Skeletal muscle satellite cell (primary cell): ENCODE data around the gene WLS. TPM values are rescaled to one million over a fixed set of nuclear protein-coding genes. Genes with fewer than 3 reads are reported as not detected.
"Not testable (repeated sequence)": the region's sequence is repeated elsewhere in the genome, so short reads cannot be mapped to it uniquely, and the experiment has no call there.

Source experiments
- H3K27me3 ChIP-seq: 2 replicates; pipeline ENCODE4 v1.7.0; 2013; ENCODE audit warnings: low read length; ENCODE audit not compliant: control insufficient read depth, insufficient read depth
- H3K36me3 ChIP-seq: 2 replicates; pipeline ENCODE4 v1.7.0; 2013; ENCODE audit warnings: mild to moderate bottlenecking, control low read depth, low read length; ENCODE audit not compliant: insufficient read depth
- H3K4me1 ChIP-seq: 2 replicates; pipeline ENCODE4 v1.7.0; 2013; ENCODE audit warnings: low read length; ENCODE audit not compliant: control insufficient read depth, insufficient read depth
- H3K4me2 ChIP-seq: 2 replicates; pipeline ENCODE4 v1.7.0; 2013; ENCODE audit warnings: mild to moderate bottlenecking, low read length
- H3K4me3 ChIP-seq: 2 replicates; pipeline ENCODE4 v1.7.0; 2013; ENCODE audit warnings: low read length
- H3K9ac ChIP-seq: 2 replicates; pipeline ENCODE4 v1.7.0; 2013; ENCODE audit warnings: mild to moderate bottlenecking, low read depth, low read length, moderate library complexity
- H3K9me3 ChIP-seq: replicated peaks from 2 replicates; pipeline ENCODE4 v1.7.0; 2013; ENCODE audit warnings: mild to moderate bottlenecking, control low read depth, low read length
- total RNA-seq: library from RNA; depleted of rRNA; stranded (reverse); fragments of >200 nt; gene quantifications from 2 replicates; pipeline ENCODE4 v1.2.3, GENCODE V29; 2012; rRNA removed

WLS gene
- total RNA-seq = 66.4 and 80.2 TPM in 2 replicates

DNA sequence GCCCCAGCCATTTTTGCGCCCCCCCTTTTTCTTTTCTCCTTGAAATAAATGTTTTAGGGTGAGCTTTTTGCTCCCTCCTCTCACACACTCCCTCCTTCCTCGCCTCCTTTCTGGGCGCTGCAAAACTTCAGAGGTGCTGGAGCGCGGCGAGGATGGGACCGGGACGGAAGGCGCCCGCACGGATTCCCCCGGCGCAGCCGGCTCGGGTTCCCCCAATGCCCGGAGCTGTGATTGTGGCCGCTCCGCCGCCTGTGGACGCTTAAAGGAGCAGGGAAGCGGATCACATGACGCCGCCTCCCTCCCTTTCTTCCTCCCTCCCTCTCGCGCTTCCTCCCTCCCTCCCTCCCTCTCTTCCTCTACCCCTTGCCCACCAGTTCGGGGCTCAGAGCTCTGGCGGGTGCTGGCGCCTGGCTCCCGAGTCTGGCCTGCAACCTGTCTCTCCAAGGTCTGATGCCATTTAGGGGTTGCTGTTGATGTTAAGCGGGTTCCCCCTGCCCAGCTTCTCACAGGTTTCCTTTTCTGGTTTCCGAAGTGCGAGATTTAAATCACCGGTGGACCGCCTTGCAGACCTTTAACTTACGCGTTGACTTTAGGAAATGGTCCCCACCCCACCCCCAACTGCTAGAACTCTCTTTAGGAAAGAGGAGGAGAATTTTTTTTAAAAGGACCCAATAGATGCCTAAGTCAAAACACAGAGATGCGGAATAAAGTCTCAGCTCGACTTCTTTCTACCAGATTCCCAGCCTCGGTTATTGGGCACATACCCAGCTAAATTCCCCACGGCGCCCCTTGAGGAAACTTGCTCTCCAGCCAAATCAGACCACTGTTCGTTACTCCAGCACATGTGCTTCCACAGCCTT, at the start of gene WLS:
Gene WLS (minus strand): TSS at position 235 of the 860 bp plus-strand sequence. CDS start 224 bp downstream, at position 11.
- Histone ChIP-seq H3K4me3 (peak within 1 kb of the TSS; percentile 79), H3K36me3 (no peaks in the 10 kb centered on the region), H3K4me2 (peak within 1 kb of the TSS; percentile 98), H3K27me3 (peaks cover 6% of the 10 kb centered on the region), H3K9ac (peak within 1 kb of the TSS; percentile 91), H3K4me1 (peaks cover 22% of the 10 kb centered on the region), H3K9me3 (no peaks in the 10 kb centered on the region)

DNA sequence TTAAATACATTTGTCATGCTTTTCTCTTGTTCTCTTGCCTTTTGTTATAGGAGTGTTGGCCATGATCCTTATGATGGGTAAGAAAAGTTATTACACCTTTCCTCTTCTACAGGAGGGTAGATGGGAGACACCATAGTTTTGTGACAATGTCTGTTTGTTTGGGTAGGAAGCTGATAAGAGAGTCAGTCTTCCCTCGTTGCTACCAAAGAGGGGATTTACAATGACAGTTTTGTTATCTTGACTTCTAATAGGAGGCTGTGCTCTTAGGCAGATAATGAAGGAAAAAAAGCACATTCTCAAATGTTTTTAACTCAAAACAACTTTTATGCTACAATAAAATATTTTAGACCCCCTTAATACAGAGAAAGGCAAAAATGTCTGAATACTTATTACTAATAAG, 48.0 kb upstream of the WLS start:
- no peaks in the 10 kb centered on the region for H3K27me3 ChIP-seq
- no peak overlapping the region for H3K4me3 ChIP-seq
- no peaks in the 10 kb centered on the region for H3K36me3 ChIP-seq
- no peak overlapping the region for H3K9ac ChIP-seq
- H3K4me1 ChIP-seq = no peaks in the 10 kb centered on the region
- no peaks in the 10 kb centered on the region for H3K9me3 ChIP-seq
- no peak overlapping the region for H3K4me2 ChIP-seq

- Histone ChIP-seq H3K4me1 (no peaks in the 10 kb centered on the region), H3K9ac (no peak overlapping the region), H3K4me3 (no peak overlapping the region), H3K27me3 (no peaks in the 10 kb centered on the region), H3K36me3 (no peaks in the 10 kb centered on the region), H3K4me2 (no peak overlapping the region), H3K9me3 (no peaks in the 10 kb centered on the region)
Observed at GRCh38 chr1:68279846-68280245, 47.5 kb upstream of the WLS start.

DNA sequence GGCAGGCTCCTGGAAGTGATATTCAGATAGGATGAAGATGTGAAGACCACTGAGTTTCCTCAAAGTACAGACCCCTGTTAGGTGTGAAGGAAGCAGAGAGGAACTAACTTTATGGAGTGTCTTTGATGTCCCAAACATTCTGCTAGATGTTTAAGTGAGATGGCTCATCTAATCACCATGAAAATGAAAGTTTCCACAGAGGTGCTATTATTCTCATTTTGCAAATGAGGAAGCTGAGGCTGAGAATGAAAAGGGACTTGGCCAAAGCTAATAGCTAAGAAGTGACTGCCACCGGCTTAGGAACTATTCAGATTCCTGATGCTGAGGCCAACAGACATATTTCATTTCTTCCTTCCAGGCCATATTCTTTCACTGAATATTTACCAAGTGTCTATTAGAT, 45.9 kb upstream of the WLS start:
- H3K36me3 ChIP-seq = no peaks in the 10 kb centered on the region
- no peak overlapping the region for H3K4me3 ChIP-seq
- H3K9ac ChIP-seq = no peak overlapping the region
- no peaks in the 10 kb centered on the region for H3K4me1 ChIP-seq
- H3K9me3 ChIP-seq = no peaks in the 10 kb centered on the region
- H3K4me2 ChIP-seq = no peak overlapping the region
- H3K27me3 ChIP-seq = no peaks in the 10 kb centered on the region

DNA sequence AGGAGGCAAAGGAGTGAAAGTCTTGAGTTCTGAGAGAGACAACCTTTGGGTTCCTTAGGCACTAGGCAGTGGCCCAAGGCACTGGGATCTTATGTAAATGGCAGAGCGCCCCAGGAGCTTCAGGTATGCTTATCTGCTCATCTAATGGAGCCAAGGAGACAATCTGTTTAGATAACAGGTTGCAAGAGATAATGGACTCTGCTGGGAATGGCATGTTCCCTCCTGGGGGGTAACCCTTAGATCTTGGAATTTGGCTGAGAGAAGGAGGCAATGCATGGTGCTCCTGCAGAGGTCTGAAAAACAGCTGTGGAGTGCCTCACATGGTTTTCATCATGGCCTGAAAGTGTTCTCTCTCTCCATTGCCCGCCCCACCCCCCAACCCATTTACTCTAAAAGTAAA, 44.1 kb upstream of the WLS start:
- no peaks in the 10 kb centered on the region for H3K36me3 ChIP-seq
- no peaks in the 10 kb centered on the region for H3K27me3 ChIP-seq
- no peak overlapping the region for H3K4me3 ChIP-seq
- H3K9ac ChIP-seq = no peak overlapping the region
- no peaks in the 10 kb centered on the region for H3K4me1 ChIP-seq
- no peak overlapping the region for H3K4me2 ChIP-seq
- no peaks in the 10 kb centered on the region for H3K9me3 ChIP-seq

- Histone ChIP-seq H3K27me3 (no peaks in the 10 kb centered on the region), H3K36me3 (no peaks in the 10 kb centered on the region), H3K4me1 (peaks cover 19% of the 10 kb centered on the region), H3K4me3 (no peak overlapping the region), H3K4me2 (no peak overlapping the region), H3K9ac (no peak overlapping the region), H3K9me3 (no peaks in the 10 kb centered on the region)
Observed at GRCh38 chr1:68273530-68273929, 41.2 kb upstream of the WLS start.

GRCh38 chr1:68271596-68271995, 39.3 kb upstream of the WLS start:
- peaks cover 19% of the 10 kb centered on the region for H3K4me1 ChIP-seq
- no peaks in the 10 kb centered on the region for H3K9me3 ChIP-seq
- no peak overlapping the region for H3K4me2 ChIP-seq
- H3K27me3 ChIP-seq = no peaks in the 10 kb centered on the region
- H3K36me3 ChIP-seq = no peaks in the 10 kb centered on the region
- no peak overlapping the region for H3K9ac ChIP-seq
- H3K4me3 ChIP-seq = no peak overlapping the region

- Histone ChIP-seq H3K9ac (no peak overlapping the region), H3K4me2 (no peak overlapping the region), H3K4me3 (no peak overlapping the region), H3K4me1 (peaks cover 19% of the 10 kb centered on the region), H3K36me3 (no peaks in the 10 kb centered on the region), H3K9me3 (no peaks in the 10 kb centered on the region), H3K27me3 (no peaks in the 10 kb centered on the region)
Observed at GRCh38 chr1:68270951-68271350, 38.6 kb upstream of the WLS start.

GRCh38 chr1:68269637-68270430, 37.5 kb upstream of the WLS start:
- no peak overlapping the region for H3K4me3 ChIP-seq
- no peaks in the 10 kb centered on the region for H3K27me3 ChIP-seq
- H3K9me3 ChIP-seq = no peaks in the 10 kb centered on the region
- no peak overlapping the region for H3K9ac ChIP-seq
- H3K4me1 ChIP-seq = peaks cover 19% of the 10 kb centered on the region
- H3K4me2 ChIP-seq = peak overlapping the region; percentile 33
- no peaks in the 10 kb centered on the region for H3K36me3 ChIP-seq

DNA sequence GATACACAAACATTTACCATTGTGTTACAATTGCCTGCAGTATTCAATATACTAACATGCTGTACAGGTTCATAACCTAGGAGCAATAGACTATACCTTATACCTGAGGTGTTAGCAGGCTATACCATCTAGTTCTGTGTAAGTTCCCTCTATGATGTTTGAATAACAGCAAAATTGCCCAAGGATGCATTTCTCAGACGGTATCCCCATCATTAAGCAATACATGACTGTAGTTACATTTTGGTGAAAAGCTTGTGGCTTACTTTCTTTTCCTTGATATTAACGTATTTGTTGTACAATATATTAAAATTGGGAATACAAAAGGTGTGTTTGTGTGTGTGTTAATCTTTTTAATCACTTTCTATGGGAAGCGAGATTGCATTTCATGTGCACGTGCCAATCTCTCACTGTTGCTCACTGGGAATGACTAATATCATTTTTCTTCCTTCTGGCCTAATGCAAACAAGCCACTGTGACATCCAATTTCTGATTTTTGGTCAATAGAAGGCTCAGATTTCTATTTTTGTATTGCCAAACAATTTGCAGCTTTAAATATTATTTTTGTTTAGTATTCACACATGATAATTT, 36.7 kb upstream of the WLS start:
- Histone ChIP-seq H3K36me3 (no peaks in the 10 kb centered on the region), H3K27me3 (no peaks in the 10 kb centered on the region), H3K4me2 (peak overlapping the region; percentile 33), H3K9me3 (no peaks in the 10 kb centered on the region), H3K4me3 (no peak overlapping the region), H3K9ac (no peak overlapping the region), H3K4me1 (peaks cover 19% of the 10 kb centered on the region)

DNA sequence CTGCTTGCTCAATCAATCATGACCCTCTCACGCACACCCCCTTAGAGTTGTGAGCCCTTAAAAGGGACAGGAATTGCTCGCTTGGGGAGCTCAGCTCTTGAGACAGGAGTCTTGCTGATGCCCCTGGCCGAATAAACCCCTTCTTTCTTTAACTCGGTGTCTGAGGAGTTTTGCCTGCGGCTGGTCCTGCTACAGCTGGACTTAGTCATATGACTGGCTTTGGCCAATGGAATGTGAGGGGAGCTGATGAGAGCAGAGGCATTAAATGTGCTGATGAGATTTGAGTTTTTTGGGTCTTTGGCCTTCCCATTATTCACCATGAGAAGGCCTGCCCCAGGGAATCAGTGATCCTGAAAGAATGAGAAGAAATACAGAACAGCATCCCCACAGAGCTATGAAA, 24.5 kb upstream of the WLS start:
- not testable (repeated sequence) for H3K4me2 ChIP-seq, H3K36me3 ChIP-seq, H3K4me3 ChIP-seq, H3K9me3 ChIP-seq, H3K4me1 ChIP-seq, H3K9ac ChIP-seq, H3K27me3 ChIP-seq
